Measurements from ENCODE around the gene GOLGA2.

GOLGA2 gene

GRCh38 chr9:128216781-128217553 is 58.8 kb downstream of the GOLGA2 start:
- TF ChIP-seq CTCF (IDR thresholded peaks at IDR 0.05; ENCODE audit: control insufficient read depth, extremely low read depth, insufficient read depth) = no peak
- DNase-seq (ENCODE audit: low read depth) = no peak
- no peak overlapping the region for H3K4me3 ChIP-seq (ENCODE audit: low read depth, low read length)

- TF ChIP-seq CTCF (IDR thresholded peaks at IDR 0.05; ENCODE audit: control insufficient read depth, extremely low read depth, insufficient read depth) = no peak
- DNase-seq (ENCODE audit: low read depth) = no peak
- no peak overlapping the region for H3K4me3 ChIP-seq (ENCODE audit: low read depth, low read length)
These were observed 60.1 kb downstream of the GOLGA2 start for GRCh38 chr9:128215491-128216409.

GRCh38 chr9:128214571-128215490 is 61.0 kb downstream of the GOLGA2 start:
- DNase-seq (ENCODE audit: low read depth) = no peak
- no peak overlapping the region for H3K4me3 ChIP-seq (ENCODE audit: low read depth, low read length)
- no peak for TF ChIP-seq CTCF (IDR thresholded peaks at IDR 0.05; ENCODE audit: control insufficient read depth, extremely low read depth, insufficient read depth)

GRCh38 chr9:128213746-128214497 is 61.9 kb downstream of the GOLGA2 start:
- DNase-seq (ENCODE audit: low read depth) = no peak
- H3K4me3 ChIP-seq (ENCODE audit: low read depth, low read length) = no peak overlapping the region
- TF ChIP-seq CTCF (IDR thresholded peaks at IDR 0.05; ENCODE audit: control insufficient read depth, extremely low read depth, insufficient read depth) = no peak

DNA sequence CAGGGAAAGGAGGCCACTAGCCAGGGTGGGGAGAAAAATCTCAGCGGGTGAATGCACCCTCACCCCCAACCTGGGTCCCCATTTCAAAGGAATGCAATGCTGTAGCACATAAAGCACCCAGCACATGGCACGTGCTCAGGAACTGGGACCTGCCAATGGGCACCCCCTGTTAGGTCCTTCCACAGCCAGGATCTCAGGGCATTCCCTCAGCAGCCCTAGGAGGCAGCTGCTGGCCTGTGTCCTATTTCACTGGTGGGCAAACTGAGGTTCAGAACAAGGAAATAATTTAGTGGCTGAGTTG is 63.9 kb downstream of the GOLGA2 start:
- no peak for DNase-seq (ENCODE audit: low read depth)
- no peak for TF ChIP-seq CTCF (IDR thresholded peaks at IDR 0.05; ENCODE audit: control insufficient read depth, extremely low read depth, insufficient read depth)
- H3K4me3 ChIP-seq (ENCODE audit: low read depth, low read length) = no peak overlapping the region

All from LNCaP clone FGC (cell line).